ENCODE results near the gene FMC1. TPM values are rescaled to one million over a fixed set of nuclear protein-coding genes. Genes with fewer than 3 reads are reported as not detected.

FMC1 gene
- total RNA-seq, 4 donors from 2014 or later: 16.6 to 18.2 (median 17.3) TPM

DNA sequence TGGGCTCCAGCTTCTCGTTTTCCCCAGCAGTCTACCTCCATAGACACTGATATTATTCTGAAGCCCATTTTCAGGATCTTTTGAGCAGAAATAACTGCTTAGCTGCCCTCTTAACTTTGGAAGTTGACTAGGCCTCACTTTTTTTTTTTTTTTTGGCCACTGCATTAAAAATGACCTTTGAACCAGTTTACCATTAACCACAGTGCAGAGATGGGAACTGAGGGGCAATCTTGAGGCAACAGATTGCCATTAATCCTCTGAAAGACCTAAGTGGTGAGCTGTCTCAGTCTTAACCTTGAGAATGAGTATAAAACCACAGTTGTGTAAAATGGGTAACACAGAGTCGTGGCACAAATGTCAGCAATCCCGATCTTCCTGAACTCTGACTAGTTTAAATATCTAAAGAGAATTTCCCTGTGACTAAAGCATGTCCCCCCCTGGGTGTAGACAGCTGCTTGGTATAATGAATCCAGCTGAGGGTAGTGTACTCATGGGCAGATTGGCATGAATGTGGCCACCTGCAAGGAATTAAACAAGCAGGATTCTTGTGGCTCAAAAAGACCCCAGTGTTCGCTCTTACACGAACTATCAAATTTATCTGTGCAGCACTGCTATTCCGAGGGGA, 46.1 kb upstream of the FMC1 start:
- no peaks in the 10 kb centered on the region for H3K4me1 ChIP-seq
- no peak for ATAC-seq
- no peak overlapping the region for H3K27ac ChIP-seq
- no peaks in the 10 kb centered on the region for H3K9me3 ChIP-seq
- H3K27me3 ChIP-seq: no peaks in the 10 kb centered on the region
- 77 to 87% methylated on average over 3 to 6 of the region's 6 CpGs for WGBS, 2 donors (ENCODE audit: low coverage in 1 of 2)
- peaks cover 0 to 70% of the 10 kb centered on the region in 2 donors for H3K36me3 ChIP-seq
- H3K4me3 ChIP-seq: no peak overlapping the region
- TF ChIP-seq POLR2A (IDR thresholded peaks at IDR 0.05): no peak
- TF ChIP-seq, protein P1, sequence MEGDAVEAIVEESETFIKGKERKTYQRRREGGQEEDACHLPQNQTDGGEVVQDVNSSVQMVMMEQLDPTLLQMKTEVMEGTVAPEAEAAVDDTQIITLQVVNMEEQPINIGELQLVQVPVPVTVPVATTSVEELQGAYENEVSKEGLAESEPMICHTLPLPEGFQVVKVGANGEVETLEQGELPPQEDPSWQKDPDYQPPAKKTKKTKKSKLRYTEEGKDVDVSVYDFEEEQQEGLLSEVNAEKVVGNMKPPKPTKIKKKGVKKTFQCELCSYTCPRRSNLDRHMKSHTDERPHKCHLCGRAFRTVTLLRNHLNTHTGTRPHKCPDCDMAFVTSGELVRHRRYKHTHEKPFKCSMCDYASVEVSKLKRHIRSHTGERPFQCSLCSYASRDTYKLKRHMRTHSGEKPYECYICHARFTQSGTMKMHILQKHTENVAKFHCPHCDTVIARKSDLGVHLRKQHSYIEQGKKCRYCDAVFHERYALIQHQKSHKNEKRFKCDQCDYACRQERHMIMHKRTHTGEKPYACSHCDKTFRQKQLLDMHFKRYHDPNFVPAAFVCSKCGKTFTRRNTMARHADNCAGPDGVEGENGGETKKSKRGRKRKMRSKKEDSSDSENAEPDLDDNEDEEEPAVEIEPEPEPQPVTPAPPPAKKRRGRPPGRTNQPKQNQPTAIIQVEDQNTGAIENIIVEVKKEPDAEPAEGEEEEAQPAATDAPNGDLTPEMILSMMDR (IDR thresholded peaks at IDR 0.05): no peak

DNA sequence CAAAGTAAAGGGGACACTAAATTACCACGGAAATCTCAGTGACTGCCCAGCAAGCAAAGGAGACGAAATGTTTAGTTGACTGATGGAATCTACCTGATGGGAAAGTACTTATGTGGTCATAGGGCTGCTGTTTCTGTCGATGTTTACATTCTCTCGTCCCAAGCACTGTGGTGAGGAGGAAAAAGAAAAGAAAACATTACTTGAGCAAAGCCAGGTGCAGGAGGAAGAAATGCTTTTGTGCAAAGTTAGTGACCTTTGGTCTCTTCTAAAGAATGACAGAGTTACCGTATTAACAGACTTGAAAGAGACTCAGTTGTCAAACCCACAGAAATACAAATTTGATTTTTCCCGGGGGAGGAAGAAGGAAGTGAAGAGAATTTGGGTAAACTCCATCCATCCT, 43.3 kb upstream of the FMC1 start:
- Histone ChIP-seq H3K27ac (no peak overlapping the region), H3K36me3 (peaks cover 0 to 87% of the 10 kb centered on the region in 2 donors), H3K9me3 (no peaks in the 10 kb centered on the region), H3K27me3 (no peaks in the 10 kb centered on the region), H3K4me3 (no peak overlapping the region), H3K4me1 (no peaks in the 10 kb centered on the region)
- ATAC-seq: no peak
- TF ChIP-seq EP300 (IDR thresholded peaks at IDR 0.05) (no peak), POLR2A (IDR thresholded peaks at IDR 0.05) (no peak), POLR2AphosphoS5 (IDR thresholded peaks at IDR 0.05) (no peak)
- TF ChIP-seq, protein P1 (IDR thresholded peaks at IDR 0.05): no peak
- WGBS, 2 donors (ENCODE audit: low coverage in 1 of 2): 22 to 41% methylated on average over 4 to 6 of the region's 6 CpGs

DNA sequence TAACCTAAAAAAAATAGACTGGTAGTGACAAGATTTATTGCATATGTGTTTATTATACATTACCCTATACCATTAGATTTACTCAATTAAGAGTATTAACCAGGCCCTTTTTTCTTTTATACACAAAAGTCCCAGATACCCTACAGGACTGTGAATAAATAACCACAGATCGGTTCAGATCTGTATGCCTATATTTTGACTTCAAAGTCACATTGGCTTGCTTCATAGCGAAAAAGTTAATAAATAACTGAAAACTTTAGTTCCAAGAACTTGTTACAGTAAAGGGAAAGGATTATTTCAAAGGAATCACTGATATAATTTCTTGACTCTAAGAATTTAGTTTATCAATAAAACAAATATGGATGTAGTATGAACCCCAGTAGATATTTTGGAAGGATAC, 41.8 kb upstream of the FMC1 start:
- Histone ChIP-seq H3K9me3 (no peaks in the 10 kb centered on the region), H3K27ac (no peak overlapping the region), H3K27me3 (no peaks in the 10 kb centered on the region), H3K4me3 (no peak overlapping the region), H3K36me3 (peaks cover 0 to 78% of the 10 kb centered on the region in 2 donors), H3K4me1 (no peaks in the 10 kb centered on the region)
- TF ChIP-seq POLR2A (IDR thresholded peaks at IDR 0.05) (no peak), EP300 (IDR thresholded peaks at IDR 0.05) (no peak), POLR2AphosphoS5 (IDR thresholded peaks at IDR 0.05) (no peak)
- TF ChIP-seq, protein P1 (IDR thresholded peaks at IDR 0.05): no peak
- ATAC-seq: no peak
- WGBS, 2 donors (ENCODE audit: low coverage in 1 of 2): 97 to 98% methylated on average over 2 of the region's 2 CpGs

DNA sequence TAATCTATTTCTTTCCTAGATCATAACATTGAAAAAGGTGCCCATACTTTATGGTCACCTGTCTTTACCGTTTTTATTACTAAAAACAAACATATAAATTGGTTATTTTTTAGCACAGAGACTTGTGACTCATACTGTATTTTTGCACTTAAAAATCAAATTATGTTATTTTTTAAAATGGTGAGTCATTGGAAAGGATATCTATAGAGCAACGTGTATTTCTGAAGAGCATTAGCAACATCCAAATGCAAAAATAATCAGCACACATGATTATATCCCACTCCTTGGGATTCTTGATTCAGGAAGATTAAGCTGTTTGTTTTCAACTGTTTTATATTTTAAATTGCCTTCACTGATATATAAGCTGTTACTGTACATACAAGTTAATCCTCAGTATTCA, 40.7 kb upstream of the FMC1 start:
- no peaks in the 10 kb centered on the region for H3K4me1 ChIP-seq
- H3K4me3 ChIP-seq: no peak overlapping the region
- no peaks in the 10 kb centered on the region for H3K9me3 ChIP-seq
- WGBS, 2 donors (ENCODE audit: low coverage in 1 of 2): 79 to 85% methylated on average over 2 of the region's 2 CpGs
- H3K27ac ChIP-seq: no peak overlapping the region
- no peak for ATAC-seq
- peaks cover 0 to 67% of the 10 kb centered on the region in 2 donors for H3K36me3 ChIP-seq
- no peaks in the 10 kb centered on the region for H3K27me3 ChIP-seq
- TF ChIP-seq, protein P1 (IDR thresholded peaks at IDR 0.05): no peak
- TF ChIP-seq POLR2AphosphoS5 (IDR thresholded peaks at IDR 0.05): no peak
- no peak for TF ChIP-seq POLR2A (IDR thresholded peaks at IDR 0.05)
- no peak for TF ChIP-seq EP300 (IDR thresholded peaks at IDR 0.05)

DNA sequence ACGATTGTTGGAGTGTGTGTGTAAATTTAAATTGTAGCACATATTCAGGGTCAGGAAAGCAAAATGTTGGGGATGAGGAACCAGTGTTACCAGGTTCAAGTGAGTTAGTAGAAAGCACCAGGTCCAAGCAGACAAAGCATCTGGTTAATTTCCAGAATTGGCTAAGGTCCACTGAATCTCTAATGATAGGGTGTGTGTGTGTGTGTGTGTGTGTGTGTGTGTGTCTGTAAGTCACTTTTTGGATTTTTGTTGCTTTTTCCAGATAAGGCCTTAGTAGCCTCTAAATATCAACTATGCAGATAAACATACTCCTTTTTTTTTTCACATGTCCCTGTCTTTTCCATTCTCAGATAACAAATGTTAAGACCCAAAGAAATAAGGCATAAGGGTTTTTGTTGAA, 36.6 kb upstream of the FMC1 start:
- no peak overlapping the region for H3K4me3 ChIP-seq
- 44 to 50% methylated on average over 1 of the region's 1 CpG for WGBS, 2 donors (ENCODE audit: low coverage in 1 of 2)
- no peak overlapping the region for H3K27ac ChIP-seq
- no peaks in the 10 kb centered on the region for H3K4me1 ChIP-seq
- TF ChIP-seq, protein P1 (IDR thresholded peaks at IDR 0.05): no peak
- TF ChIP-seq EP300 (IDR thresholded peaks at IDR 0.05) (no peak), POLR2A (IDR thresholded peaks at IDR 0.05) (no peak), POLR2AphosphoS5 (IDR thresholded peaks at IDR 0.05) (no peak)
- no peaks in the 10 kb centered on the region for H3K27me3 ChIP-seq
- peaks cover 0 to 53% of the 10 kb centered on the region in 2 donors for H3K36me3 ChIP-seq
- no peak for ATAC-seq
- H3K9me3 ChIP-seq: no peaks in the 10 kb centered on the region

Data from gastroesophageal sphincter (tissue), 4 donors.